Measurements from ENCODE around the gene PIGR. TPM values are rescaled to one million over a fixed set of nuclear protein-coding genes. Genes with fewer than 3 reads are reported as not detected.

Gene PIGR
- total RNA-seq, 2 experiments from 2014 or later, result 0.07 TPM; not detected in 1

DNA sequence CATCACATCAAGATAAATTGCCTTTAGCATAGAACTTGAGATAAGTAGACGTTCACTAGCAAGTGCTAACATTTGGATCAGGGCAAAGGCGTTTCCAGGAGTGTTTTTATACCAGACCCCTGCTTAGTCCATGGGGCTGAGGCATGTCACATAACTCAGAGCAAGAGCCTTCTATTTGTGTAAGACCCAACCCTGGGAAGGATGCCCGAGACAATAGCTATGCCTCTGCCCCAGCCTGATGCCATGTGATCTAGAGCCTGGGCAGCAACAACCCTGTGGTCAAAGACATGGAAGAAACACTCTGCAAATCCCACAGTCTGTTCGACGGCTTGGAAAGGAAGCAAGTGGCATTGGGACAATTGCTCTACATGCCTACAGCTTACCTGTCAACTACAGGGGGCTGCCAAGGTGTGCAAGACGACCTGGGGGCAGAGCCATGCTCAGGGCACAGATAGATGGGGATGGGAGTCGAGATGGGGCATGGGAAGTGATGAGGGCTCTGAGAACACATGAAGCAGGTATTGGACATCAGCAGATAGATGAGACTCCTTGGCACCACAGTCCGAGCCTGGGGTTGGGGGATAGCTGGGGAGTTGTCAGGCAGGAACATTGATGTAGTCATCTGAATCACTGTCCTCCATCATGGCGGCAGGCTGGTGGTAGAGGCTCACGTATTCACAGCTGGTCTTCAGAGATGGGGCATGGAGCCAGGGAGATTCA lies 41.7 kb downstream of the PIGR start:
- intact Hi-C loops (cut with micrococcal nuclease), result no loop called here
- Mint-ChIP-seq H3K27ac (peak overlapping the region; percentile 96), H3K4me1 (ENCODE audit: low read depth) (peaks cover 74% of the 10 kb centered on the region)

DNA sequence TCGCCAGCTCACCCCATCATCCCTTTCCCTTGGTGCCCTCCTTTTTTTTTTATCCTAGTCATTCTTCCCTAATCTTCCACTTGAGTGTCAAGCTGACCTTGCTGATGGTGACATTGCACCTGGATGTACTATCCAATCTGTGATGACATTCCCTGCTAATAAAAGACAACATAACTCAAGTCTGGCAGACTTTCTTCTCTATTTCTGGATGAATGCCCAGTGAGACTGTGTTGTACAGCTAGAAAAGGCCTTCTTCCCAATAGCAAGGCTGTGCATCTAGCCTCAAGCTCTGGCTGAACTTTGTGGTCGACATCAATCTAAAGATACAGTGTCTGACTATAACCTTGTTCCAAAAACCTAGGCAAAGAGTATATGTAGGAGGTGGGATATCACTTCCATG lies 42.6 kb downstream of the PIGR start:
- Mint-ChIP-seq H3K27ac (peak overlapping the region; percentile 26), H3K4me3 (no peak overlapping the region), H3K4me1 (ENCODE audit: low read depth) (peaks cover 76% of the 10 kb centered on the region), H3K9me3 (no peaks in the 10 kb centered on the region), H3K27me3 (no peaks in the 10 kb centered on the region), H3K36me3 (ENCODE audit: low read depth) (peaks cover 47% of the 10 kb centered on the region)
- ATAC-seq, result no peak
- no peak for DNase-seq
- TF ChIP-seq, protein P1, sequence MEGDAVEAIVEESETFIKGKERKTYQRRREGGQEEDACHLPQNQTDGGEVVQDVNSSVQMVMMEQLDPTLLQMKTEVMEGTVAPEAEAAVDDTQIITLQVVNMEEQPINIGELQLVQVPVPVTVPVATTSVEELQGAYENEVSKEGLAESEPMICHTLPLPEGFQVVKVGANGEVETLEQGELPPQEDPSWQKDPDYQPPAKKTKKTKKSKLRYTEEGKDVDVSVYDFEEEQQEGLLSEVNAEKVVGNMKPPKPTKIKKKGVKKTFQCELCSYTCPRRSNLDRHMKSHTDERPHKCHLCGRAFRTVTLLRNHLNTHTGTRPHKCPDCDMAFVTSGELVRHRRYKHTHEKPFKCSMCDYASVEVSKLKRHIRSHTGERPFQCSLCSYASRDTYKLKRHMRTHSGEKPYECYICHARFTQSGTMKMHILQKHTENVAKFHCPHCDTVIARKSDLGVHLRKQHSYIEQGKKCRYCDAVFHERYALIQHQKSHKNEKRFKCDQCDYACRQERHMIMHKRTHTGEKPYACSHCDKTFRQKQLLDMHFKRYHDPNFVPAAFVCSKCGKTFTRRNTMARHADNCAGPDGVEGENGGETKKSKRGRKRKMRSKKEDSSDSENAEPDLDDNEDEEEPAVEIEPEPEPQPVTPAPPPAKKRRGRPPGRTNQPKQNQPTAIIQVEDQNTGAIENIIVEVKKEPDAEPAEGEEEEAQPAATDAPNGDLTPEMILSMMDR (IDR thresholded peaks at IDR 0.05), result no peak
- intact Hi-C loops (cut with micrococcal nuclease), result no loop called here
- CTCF ChIA-PET, result interaction anchor here (2.6 to 4.8 kb wide), 2 partner anchors 9 to 38 kb away, joined by 6 to 32 read pairs; partner anchors contain the start of gene IL20
- POLR2A ChIA-PET, result interaction anchor here (0.6 kb wide), 1 partner anchor 46 kb away, joined by 3 read pairs; no protein-coding TSS in a partner anchor

More for the DNA sequence above, 41.7 kb downstream of the PIGR start:
- H3K27me3 Mint-ChIP-seq, result no peaks in the 10 kb centered on the region
- no peak for DNase-seq
- H3K4me3 Mint-ChIP-seq, result no peak overlapping the region
- TF ChIP-seq, protein P1 (IDR thresholded peaks at IDR 0.05), result no peak
- ChIA-PET CTCF (interaction anchor here (0.7 to 6.0 kb wide), 15 partner anchors 8 to 179 kb away, joined by 3 to 47 read pairs (median 9); partner anchors contain the start of genes IL19 and IL20), POLR2A (interaction anchor here (1.8 to 2.8 kb wide), 3 partner anchors 8 to 18 kb away, joined by 6 to 21 read pairs (median 11); partner anchors contain the start of genes FCMR and IL24)
- ATAC-seq, result no peak
- H3K36me3 Mint-ChIP-seq (ENCODE audit: low read depth), result peaks cover 50% of the 10 kb centered on the region
- H3K9me3 Mint-ChIP-seq, result no peaks in the 10 kb centered on the region

GRCh38 chr1:206902702-206903101 lies 43.6 kb downstream of the PIGR start:
- H3K4me1 Mint-ChIP-seq (ENCODE audit: low read depth), result peaks cover 76% of the 10 kb centered on the region

DNA sequence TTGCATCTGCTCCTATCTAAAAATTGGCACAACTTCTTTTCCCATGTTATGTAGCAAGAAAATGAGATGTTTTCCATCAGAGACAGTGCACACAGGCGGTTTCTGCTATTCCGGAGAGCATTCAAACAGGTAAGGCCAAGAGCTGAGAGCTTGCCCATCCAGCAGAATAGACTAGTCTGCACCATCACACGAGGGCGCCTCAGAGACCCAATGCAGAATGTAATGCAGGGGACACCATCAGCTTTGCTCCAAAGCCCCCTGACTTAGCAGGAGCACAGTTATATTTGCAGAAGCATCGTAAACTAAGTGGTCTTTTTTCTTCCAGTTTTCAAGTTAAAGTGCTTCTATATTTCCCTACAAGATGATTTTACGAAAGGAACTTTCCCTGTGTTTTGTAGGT lies 44.3 kb downstream of the PIGR start:
- Mint-ChIP-seq H3K36me3 (ENCODE audit: low read depth) (peaks cover 39% of the 10 kb centered on the region), H3K9me3 (no peaks in the 10 kb centered on the region), H3K4me1 (ENCODE audit: low read depth) (peaks cover 76% of the 10 kb centered on the region), H3K27ac (peak overlapping the region; percentile 13), H3K4me3 (no peak overlapping the region), H3K27me3 (no peaks in the 10 kb centered on the region)
- DNase-seq (no peak), ATAC-seq (no peak)
- ChIA-PET CTCF (interaction anchor here (1.1 to 4.8 kb wide), 4 partner anchors 11 to 96 kb away, joined by 3 to 32 read pairs (median 6); partner anchors contain the start of gene IL20), POLR2A (no interaction called here)
- TF ChIP-seq, protein P1 (IDR thresholded peaks at IDR 0.05), result no peak
- intact Hi-C loops (cut with micrococcal nuclease), result no loop called here

More at GRCh38 chr1:206902702-206903101, 43.6 kb downstream of the PIGR start:
- intact Hi-C loops (cut with micrococcal nuclease), result no loop called here
- H3K4me3 Mint-ChIP-seq, result no peak overlapping the region
- no peaks in the 10 kb centered on the region for H3K9me3 Mint-ChIP-seq
- no peaks in the 10 kb centered on the region for H3K27me3 Mint-ChIP-seq
- no peak overlapping the region for H3K27ac Mint-ChIP-seq
- ATAC-seq, result no peak
- DNase-seq, result no peak
- TF ChIP-seq, protein P1 (IDR thresholded peaks at IDR 0.05), result no peak
- POLR2A ChIA-PET, result no interaction called here
- H3K36me3 Mint-ChIP-seq (ENCODE audit: low read depth), result peaks cover 40% of the 10 kb centered on the region
- CTCF ChIA-PET, result interaction anchor here (0.6 to 4.8 kb wide), 4 partner anchors 10 to 96 kb away, joined by 3 to 32 read pairs (median 4); partner anchors contain the start of gene IL20

- intact Hi-C loops (cut with micrococcal nuclease), result no loop called here
- no peak for ATAC-seq
- no peak overlapping the region for H3K27ac Mint-ChIP-seq
- DNase-seq, result no peak
- peaks cover 24% of the 10 kb centered on the region for H3K36me3 Mint-ChIP-seq (ENCODE audit: low read depth)
- POLR2A ChIA-PET, result interaction anchor here (1.2 kb wide), 1 partner anchor 9 kb away, joined by 4 read pairs; no protein-coding TSS in a partner anchor
- no peaks in the 10 kb centered on the region for H3K9me3 Mint-ChIP-seq
- H3K4me3 Mint-ChIP-seq, result no peak overlapping the region
- TF ChIP-seq, protein P1 (IDR thresholded peaks at IDR 0.05), result no peak
- no peaks in the 10 kb centered on the region for H3K27me3 Mint-ChIP-seq
- H3K4me1 Mint-ChIP-seq (ENCODE audit: low read depth), result peaks cover 77% of the 10 kb centered on the region
- CTCF ChIA-PET, result interaction anchor here (0.9 to 4.8 kb wide), 12 partner anchors 9 to 165 kb away, joined by 3 to 32 read pairs (median 4); partner anchors contain the start of gene IL20
These were observed 46.1 kb downstream of the PIGR start for GRCh38 chr1:206900149-206900548.

All from activated CD8-positive, alpha-beta T cell treated with anti-CD3 and anti-CD28 coated beads for 36 hours (primary cell).